SH-SY5Y (cell line): ENCODE results near the gene TERT.

ENCODE experiments used
- GATA2 ChIP-seq: IDR thresholded peaks from 2 replicates; pipeline ENCODE4 v1.6.1; 2011; ENCODE audit warnings: mild to moderate bottlenecking, low read depth, low read length
- GATA3 ChIP-seq: IDR thresholded peaks from 2 replicates; pipeline ENCODE4 v1.6.1; 2011; ENCODE audit warnings: low read depth, mild to moderate bottlenecking, low read length, moderate library complexity

- TF ChIP-seq GATA2 (no peak), GATA3 (no peak)
Observed at GRCh38 chr5:1211701-1212100, 83.2 kb downstream of the TERT start.
